Stimulated activated CD8-positive, alpha-beta memory T cell treated with anti-CD3 and anti-CD28 coated beads, Interleukin-15, amount 100 ng/mL, for 4 hours (primary cell): ENCODE data around the gene NDEL1.
"Not testable (repeated sequence)": the region's sequence is repeated elsewhere in the genome, so short reads cannot be mapped to it uniquely, and the experiment has no call there.

Experiments
- DNase-seq, 2 donors: peaks; one replicate each; pipeline ENCODE4 v3.0.0-alpha.2; 2020; ENCODE audit warnings: low read depth in 2 of 2

Gene NDEL1, protein sequence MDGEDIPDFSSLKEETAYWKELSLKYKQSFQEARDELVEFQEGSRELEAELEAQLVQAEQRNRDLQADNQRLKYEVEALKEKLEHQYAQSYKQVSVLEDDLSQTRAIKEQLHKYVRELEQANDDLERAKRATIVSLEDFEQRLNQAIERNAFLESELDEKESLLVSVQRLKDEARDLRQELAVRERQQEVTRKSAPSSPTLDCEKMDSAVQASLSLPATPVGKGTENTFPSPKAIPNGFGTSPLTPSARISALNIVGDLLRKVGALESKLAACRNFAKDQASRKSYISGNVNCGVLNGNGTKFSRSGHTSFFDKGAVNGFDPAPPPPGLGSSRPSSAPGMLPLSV

DNA sequence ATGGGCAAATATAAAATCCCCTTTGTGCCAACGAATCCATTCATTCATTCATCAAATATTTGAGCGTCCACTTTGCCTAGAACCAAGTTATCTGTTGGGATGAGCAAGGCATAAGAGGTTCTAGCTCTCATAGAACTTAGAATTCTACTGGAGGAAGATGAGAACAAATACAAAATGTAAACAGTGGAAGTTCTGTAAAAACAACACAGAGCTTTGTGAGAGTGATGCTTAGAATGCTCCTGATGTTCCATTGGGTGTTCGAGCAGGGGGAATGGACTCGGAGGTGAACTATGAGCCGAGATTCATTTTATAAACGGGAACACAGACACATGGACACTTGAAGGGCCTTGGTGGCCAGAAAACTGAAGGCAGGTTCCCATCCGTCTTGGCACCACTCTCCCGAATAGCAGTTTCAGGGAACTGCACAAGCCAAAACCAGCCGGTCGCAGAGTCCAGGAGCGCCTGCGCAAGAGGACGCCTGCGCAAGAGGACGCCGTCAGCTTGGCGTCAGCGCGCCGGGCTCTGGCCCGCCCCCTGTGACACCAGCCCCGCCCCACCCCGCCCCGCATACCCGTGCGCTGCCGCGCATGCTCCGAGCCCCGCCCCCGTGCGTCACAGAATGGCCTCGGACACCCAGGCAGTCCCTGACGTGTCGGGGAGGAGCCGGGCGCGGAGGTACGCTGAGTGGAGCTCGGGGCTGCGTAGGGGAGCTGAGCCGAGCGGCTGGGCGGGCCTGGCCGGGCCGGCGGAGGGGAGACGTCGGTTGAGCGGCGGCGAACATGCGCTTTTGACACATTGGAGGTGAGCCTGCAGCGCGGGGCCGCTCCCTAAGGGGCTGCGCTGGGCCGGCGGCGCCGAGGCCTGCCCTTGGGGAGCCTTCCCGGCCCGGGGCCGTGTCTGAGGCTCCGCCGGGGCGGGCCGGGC is at the start of gene NDEL1:
Gene NDEL1, plus strand, starts transcription at position 640 of the 924 bp plus-strand sequence. CDS start 8,388 bp downstream, outside the sequence.
- DNase-seq: peak; percentile 97 to 98

DNA sequence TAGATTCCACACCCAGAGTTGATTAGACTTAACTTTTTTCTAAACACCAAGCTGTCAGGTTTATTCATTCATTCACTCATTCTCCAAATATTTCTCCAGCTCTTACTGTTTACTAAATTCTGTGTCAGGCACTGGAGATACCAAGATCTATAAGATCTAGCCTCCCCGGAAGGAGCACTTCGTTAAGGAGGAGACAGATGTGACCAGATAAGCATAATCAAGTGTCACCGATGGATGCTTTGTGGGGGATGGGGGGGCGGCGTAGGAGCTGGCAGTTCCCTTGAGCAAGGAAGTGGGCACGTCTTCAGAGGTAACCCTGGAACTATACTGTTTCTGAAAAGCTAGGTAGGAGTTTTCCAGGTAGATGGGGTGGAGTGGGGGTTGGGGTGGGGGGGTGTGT is 48.8 kb upstream of the NDEL1 start:
- no peak for DNase-seq

DNA sequence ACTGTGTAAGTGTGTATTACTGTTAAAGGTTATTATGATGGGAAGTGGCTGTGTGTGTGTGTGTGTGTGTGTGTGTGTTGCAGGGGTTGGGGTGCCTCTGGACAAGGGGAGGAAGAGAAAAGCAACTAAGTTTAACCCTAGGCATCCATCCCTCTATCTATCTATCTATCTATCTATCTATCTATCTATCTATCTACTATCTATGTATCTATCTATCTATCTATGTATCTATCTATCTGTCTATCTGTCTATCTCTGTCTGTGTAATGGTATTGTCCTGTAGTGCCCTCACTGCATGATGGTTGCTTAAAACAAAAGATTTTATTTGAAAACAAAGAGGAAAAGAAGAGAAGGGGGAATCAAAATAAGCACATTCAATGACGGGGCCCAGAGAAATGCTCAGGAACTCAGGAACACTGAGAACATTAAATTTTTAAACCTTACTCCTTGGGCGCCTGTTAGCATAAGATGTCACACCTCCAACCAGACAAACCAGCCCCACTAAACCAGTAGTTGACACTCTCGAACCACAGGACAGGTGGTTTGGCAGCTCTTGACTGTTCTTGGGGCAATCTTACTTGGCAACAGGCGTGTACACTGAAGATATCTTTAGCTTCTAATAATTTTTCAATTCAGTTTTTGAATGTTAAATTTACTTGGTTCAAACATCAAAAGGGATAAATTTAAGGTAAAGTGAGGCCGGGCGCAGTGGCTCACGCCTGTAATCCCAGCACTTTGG is 47.6 kb upstream of the NDEL1 start:
- DNase-seq: no peak

- no peak for DNase-seq
Measured at GRCh38 chr17:8391711-8392110, 44.0 kb upstream of the NDEL1 start.

DNA sequence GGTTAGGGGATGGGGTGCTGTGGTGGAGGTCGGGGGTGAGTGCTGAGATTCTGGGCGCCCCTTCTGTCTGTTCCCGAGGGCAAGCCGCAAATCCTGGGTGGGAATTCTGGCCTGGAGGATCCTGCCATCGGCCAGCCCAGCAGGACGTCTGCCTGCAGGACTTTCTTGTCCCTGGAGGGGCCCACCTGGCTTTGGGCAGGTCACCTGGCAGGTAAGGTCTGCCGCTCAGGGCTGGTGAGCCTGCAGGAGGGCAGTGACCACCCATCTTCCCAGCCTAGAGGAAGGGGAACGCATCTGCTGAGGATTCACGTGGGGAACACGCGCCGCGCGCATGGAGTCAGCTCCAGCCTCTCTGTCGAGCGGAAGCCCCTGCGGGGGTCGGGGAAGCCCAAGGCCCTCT is 43.4 kb upstream of the NDEL1 start:
- DNase-seq: no peak

GRCh38 chr17:8392674-8393469 is 42.8 kb upstream of the NDEL1 start:
- no peak for DNase-seq

DNA sequence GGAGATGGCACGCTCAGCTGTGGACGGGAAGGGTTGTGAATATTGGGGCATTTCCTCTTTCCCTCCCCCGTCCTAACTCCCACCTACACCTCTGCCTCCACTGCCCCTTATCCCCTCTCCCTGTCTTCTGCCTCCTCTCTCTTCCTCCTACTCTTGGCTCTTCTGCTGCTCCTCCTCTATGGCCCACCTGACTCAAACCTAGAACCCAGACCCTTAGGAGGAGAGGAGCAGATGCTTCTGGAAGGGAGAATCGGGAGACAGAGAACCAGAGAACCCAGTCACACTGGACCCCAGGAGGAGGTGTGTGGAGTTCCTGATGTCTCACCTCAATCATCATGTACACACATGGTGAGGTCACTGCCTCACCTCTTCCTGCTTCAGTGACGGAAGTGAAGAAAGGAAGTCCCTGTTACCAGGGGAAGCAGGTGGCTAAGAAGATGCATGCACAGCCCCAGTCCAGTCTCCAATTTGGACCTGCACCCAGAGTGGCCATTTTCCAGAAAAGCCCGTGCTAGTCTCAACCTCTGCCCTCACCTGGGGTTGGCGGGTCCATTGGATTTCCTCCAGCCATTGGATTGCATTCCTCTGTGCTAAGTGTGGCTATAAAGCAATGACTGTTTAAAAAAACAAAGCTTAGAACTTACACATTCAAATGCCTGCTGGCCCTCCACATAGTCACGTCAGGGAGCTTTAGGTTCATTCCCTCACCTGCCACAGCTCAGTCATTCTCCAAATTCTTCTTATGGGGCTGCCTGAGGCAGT is 42.0 kb upstream of the NDEL1 start:
- DNase-seq: no peak

DNA sequence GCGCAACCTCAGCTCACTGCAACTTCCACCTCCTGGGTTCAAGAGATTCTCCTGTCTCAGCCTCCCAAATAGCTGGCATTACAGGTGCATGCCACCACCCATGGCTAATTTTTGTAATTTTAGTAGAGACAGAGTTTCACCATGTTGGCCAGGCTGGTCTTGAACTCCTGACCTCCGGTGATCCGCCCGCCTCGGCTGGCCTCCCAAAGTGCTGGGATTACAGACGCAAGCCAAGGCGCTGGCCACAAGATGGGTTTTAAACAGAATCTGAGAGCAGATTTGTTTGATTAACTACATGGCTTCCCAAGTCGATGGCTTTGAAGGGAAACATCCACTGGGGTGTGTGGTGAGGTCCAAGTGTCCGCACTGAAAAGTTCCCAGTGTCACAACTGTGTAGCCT is 41.2 kb upstream of the NDEL1 start:
- not testable (repeated sequence) for DNase-seq

DNA sequence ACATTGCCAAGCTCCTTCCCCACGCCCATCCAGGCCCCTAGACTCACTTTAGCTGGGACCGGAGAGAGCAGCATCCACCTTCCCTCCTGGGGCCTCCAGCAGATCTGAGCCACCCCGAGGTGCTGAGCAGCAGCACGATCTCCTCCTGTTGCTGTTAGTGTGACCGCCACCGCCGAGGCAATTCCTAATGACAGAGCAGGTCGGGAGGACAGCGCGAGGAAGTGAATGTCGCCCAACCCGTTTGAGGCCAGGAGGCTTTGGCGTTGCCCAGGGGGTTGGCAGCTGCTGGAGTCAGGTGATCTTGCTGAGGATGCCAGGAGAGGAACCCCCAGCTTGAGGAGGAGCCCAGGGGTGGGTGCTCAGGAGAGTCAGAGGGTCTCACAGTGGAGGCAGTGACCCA is 38.0 kb upstream of the NDEL1 start, which contains the start of gene RNF222:
Gene RNF222, minus strand, starts transcription at position 192 of the 400 bp plus-strand sequence. CDS start 4,366 bp downstream, outside the sequence.
- DNase-seq: no peak

- no peak for DNase-seq
Measured at GRCh38 chr17:8398980-8399379, 36.7 kb upstream of the NDEL1 start.

GRCh38 chr17:8401107-8401506 is 34.6 kb upstream of the NDEL1 start:
- no peak for DNase-seq

- DNase-seq: no peak
Measured at GRCh38 chr17:8402921-8403536, 32.7 kb upstream of the NDEL1 start.

DNA sequence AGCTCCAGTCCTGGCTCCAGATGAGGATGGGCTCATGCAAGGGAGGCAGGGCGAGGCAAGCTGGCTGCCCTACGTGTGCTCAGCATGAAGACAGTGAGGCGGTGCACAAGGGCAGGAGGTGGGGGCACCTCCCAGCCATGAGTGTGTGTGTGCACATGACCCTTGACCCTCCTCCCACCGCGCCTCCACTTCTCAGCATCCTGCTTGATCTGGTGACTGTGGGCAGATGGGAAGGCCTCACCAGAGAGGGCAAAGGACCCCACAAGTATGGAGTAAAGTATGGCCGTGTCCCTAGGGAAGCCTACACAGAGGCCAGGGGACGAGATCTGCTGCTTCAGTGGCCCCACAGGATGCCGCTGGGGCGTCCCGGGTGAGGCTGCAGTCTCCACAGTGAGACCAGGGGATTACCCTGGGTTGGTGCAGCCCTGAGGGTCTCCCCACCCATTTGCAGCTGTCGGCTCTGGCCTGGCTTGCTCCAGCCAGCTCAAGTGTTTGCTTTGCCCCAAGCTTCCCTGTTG is 30.1 kb upstream of the NDEL1 start:
- DNase-seq: no peak

GRCh38 chr17:8406174-8406573 is 29.5 kb upstream of the NDEL1 start:
- DNase-seq: no peak

DNA sequence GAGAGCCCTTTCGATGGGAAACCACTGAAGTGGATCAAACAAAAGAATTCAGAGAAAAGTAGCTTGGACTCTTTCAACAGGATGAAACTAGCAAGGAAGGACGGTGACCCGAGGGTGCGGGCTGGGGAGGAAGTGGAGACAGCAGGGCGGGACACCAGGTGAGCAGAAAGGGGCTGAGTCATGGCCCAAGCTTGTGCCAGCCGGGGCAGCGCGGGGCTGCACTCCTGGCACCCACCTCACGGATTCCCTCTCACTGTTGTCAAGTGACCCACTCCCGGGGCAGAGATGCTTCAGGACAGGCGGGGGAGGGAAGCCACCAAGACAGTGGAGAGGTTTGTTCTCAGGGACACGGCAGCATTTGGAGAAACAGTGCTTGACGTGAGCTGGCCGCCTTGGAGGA is 27.3 kb upstream of the NDEL1 start:
- DNase-seq: no peak

- DNase-seq: peak; percentile 26 to 36
Measured at GRCh38 chr17:8409966-8410882, 25.5 kb upstream of the NDEL1 start.

DNA sequence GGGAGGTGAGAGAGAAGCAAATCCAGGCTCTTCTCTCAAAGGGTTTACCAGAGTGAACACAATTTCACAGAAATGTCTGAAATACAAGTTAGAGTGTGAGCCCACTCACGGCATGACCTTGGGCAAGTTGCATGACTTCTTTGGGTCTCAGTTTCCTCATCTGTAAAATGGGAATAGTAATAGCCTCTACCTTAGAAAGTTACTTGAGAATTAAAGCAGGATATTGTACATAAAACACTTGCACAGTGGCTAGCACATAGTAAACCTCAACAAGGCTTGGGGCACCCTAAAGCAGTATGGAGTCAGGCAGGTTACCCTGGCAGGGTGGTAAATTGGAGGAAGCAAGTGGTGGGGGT is 24.8 kb upstream of the NDEL1 start:
- no peak for DNase-seq

DNA sequence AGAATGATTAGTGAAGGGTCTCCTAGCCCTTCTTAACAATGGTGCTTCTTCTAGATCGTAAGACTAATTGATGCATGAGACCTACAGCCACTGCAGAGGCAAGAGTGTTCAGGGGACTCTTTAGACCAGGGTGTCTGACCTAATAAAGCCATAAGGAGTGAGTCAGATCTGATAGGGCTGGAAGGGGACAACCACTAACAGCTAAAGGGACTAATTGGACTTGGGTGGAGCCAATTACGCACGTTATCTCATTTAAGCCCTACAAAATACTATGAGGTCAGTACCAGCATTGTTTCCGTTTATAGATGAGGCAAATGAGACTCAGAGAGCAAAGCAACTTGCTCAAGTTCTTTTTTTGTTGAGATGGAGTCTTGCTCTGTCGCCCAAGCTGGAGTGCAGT is 23.6 kb upstream of the NDEL1 start:
- no peak for DNase-seq

GRCh38 chr17:8413328-8413727 is 22.4 kb upstream of the NDEL1 start:
- DNase-seq: no peak
